T-helper 2 cell (primary cell): ENCODE measurements around the gene IL1RN.
"Not testable (repeated sequence)": the region's sequence is repeated elsewhere in the genome, so short reads cannot be mapped to it uniquely, and the experiment has no call there.

Experiments
- DNase-seq, 5 experiments: peaks; one replicate each; pipeline versions ENCODE4 v3.0.0 to v3.0.0-alpha.2; 2012 to 2022
- total RNA-seq, 2 donors: gene quantifications; one replicate each; lab custom pipeline; 2026; lab: John Stamatoyannopoulos, UW

Gene IL1RN, protein sequence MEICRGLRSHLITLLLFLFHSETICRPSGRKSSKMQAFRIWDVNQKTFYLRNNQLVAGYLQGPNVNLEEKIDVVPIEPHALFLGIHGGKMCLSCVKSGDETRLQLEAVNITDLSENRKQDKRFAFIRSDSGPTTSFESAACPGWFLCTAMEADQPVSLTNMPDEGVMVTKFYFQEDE
- total RNA-seq, result 0 to 0.13 reads per million in 2 donors

- no peak for DNase-seq
Measured at GRCh38 chr2:113126845-113127645, at the start of gene IL1RN. IL1RN (plus strand) TSS chr2:113127598; CDS start chr2:113127625, 27 bp downstream.

GRCh38 chr2:113077921-113078320 lies 49.5 kb upstream of the IL1RN start:
- no peak for DNase-seq

- no peak for DNase-seq
Measured at GRCh38 chr2:113078350-113078839, 49.0 kb upstream of the IL1RN start.

- DNase-seq, result no peak
Measured at GRCh38 chr2:113079131-113079530, 48.3 kb upstream of the IL1RN start.

- DNase-seq, result peak in 3 of 5 experiments; percentile 12 to 38 (median 15)
Measured at GRCh38 chr2:113080134-113080533, 47.3 kb upstream of the IL1RN start.

- no peak for DNase-seq
Measured at GRCh38 chr2:113081488-113082210, 45.7 kb upstream of the IL1RN start.

DNA sequence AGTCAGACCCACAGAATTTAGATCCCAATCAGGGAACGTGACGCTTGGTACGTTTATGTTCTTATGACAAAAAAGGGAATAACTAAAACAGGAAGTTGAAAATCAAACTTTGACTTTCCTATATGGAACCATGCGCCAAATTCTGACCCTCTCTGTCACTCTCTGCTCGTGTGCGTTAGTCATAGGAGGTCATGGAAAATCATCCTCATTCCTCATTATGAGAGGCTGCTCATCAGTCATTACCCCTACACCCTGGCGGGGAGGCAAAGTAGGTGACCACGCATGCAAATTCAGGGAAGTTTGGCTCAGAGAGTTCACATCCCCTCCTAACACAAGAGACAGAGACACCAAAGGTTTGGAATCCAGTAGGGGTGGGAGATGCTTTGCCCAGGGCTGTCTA lies 44.1 kb upstream of the IL1RN start:
- DNase-seq, result no peak

DNA sequence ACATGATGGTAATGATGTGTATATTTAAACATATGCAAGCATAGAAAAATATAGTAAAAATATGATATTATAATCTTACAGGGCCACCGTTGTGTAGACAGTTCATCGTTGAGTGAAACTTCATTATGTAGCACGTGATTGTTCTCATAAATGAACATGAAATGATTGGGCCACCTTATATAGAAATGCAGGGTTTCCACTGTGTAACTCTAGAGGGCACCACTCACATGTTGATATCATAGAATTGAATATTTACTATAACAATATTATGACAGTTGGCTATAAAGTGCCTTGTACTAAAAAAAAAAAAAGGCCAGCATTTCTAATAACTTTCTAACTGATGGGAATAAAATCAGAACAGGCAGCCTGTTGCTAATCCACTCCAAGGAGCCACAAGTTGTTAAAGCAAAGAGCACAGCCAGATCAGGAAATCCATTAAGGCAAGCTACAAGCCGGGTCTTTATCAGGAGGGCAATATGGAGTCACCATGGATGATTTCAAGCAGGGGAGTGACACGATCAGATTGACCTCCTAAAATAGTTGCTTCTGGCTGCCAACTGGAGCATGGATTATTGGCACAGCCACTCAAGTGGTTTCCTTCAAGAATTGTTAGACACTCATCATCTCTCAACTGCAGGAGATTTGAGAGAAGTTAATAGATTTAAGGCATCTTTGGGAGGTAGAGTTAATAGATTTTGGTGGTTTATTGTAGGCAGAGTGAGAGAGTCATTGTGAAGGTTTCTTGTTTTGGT lies 43.0 kb upstream of the IL1RN start:
- DNase-seq, result peak in 1 of 5 experiments; percentile 60

DNA sequence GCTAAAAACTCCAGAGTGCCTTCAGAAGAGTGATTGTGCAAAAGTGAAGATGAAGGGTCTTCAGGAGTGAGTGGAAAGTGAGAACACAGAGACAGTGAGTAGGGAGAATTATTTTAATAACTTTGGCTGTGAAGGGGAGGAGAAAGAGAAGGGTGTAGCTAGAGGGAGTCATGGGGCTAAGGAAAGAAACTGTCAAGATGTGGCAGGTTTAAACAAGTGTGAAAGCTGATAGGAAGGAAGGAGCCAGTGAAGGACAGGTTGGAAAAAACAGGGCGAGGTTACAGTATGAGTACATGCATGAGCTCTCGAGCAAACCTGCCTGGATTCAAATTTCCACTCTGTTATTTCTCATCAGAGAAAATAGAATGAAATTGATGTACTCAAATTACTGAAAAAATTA lies 41.9 kb upstream of the IL1RN start:
- no peak for DNase-seq

DNA sequence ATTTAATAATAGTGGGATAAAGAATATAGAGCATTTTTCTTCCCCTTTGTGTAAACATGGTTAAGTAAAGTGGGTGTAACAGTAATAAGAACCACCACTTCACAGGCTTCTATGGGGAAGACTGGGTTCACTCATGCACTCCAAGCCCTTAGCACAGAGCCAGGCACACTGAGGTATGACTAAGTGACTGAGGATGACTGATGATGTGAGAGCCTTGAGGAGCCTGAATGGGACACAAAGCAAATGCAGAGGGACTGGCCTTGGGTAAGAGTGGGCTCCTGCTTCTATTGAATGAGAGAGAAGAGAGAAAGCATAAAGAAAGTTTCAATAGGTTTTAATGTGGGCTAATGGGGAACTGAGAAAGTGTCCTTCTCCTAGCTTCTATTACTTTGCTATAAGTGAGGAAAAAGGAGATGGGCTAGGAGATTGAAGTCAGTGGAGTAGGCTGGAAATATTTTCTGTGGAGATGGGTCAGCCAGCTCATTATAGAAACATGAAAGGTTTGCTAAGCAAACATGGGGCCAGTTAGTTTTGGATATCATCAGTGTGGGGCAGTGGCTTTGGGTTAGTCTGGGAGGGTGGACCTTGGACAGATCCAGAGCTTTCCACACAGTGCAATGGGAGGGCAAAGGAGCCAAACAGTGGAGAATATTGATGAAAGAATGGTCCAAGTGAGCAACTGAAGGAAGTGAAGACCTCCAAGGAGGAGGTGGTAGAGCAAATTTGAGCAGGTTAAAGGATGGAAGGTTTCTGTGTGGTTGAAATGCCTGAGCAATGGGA lies 39.0 kb upstream of the IL1RN start:
- no peak for DNase-seq

DNA sequence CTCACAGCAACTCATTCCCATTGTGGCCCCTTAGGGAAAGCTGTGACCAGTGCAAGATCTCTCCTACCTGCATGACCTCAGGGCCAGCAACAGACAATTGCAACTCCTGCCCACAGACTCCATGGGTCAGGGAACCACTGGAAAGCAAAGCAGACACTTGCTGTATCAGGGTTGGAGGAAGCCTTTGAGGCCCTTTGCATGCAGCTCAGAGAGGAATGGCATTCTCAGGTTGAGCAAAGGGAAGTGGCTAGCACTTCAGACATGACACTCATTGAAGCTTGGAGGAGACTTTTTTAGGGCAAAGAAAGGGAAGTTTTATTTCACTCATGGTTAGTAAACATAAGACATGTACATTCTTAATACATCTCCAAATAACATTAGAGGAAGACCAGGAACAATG lies 37.5 kb upstream of the IL1RN start:
- DNase-seq, result peak in 1 of 5 experiments; percentile 53

- DNase-seq, result no peak
Measured at GRCh38 chr2:113091231-113091896, 36.0 kb upstream of the IL1RN start.

- no peak for DNase-seq
Measured at GRCh38 chr2:113092864-113093612, 34.4 kb upstream of the IL1RN start.

DNA sequence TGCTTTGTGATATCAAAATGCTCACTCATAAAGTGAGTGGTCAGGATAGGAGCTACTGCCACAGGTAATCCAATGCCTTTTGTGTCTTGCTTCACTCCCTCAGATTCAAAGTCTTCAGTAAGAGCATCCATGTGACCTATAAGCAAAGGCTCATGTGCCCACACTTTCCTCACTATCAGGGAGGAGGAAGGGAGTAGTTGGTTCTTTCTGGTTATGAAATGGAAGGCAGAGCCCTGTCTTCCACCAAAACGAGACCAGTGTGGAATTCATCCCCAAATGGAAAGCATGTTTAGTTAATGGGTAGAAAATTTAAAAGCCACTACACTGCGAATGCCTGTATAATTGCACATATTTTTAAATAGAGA lies 33.8 kb upstream of the IL1RN start:
- no peak for DNase-seq

GRCh38 chr2:113096306-113096705 lies 31.1 kb upstream of the IL1RN start:
- DNase-seq, result not testable (repeated sequence)

GRCh38 chr2:113096842-113097618 lies 30.4 kb upstream of the IL1RN start:
- DNase-seq, result peak in 1 of 5 experiments; percentile 14

GRCh38 chr2:113098041-113098440 lies 29.4 kb upstream of the IL1RN start:
- DNase-seq, result peak in 1 of 5 experiments; percentile 75

DNA sequence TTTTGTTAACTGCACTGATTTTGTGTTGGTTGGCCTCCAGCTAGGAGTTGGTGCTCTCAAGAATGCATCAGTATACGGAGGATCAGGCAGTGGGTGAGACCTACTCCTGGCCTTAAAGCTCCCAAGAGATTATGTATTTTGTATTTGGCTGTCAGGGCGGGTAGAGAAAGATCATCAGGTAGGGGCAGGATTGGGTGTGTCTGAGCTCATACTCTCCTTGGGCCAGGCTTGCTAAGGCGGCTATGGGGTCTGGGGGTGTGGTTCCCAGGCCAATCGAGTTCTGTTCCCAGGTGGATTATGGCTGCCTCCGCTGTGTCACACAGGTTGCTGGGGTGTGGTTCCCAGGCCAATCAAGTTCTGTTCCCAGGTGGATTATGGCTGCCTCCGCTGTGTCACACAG lies 28.9 kb upstream of the IL1RN start:
- no peak for DNase-seq

- no peak for DNase-seq
Measured at GRCh38 chr2:113102133-113102532, 25.3 kb upstream of the IL1RN start.

DNA sequence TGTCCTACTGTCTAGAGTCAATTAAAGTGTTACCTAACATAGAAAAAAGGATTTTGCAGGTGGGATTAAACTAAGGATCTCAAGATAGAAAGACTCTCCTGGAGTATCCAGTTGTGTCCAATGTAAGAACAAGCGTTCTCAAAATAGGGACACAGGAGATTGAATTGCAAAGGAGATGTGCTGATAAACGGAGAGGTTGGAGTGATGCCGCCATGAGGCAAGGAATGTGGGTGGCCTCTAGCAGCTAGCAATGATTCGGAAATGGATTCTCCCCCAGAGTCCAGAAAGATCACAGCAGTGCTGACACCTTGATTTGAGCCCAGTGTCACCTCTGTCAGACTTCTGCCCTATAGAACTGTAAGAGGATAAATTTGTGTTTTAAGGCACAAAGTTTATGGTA lies 24.1 kb upstream of the IL1RN start:
- no peak for DNase-seq
